Vagina (tissue), 2 donors: ENCODE measurements around the gene CUX1. TPM values are rescaled to one million over a fixed set of nuclear protein-coding genes. Genes with fewer than 3 reads are reported as not detected.
"Not testable (repeated sequence)": the region's sequence is repeated elsewhere in the genome, so short reads cannot be mapped to it uniquely, and the experiment has no call there.

Experiments used
- DNase-seq, 2 donors: peaks; one replicate each; pipeline ENCODE4 v3.0.0-alpha.2; 2017; ENCODE audit errors: extremely low spot score in 2 of 2
- H3K27ac ChIP-seq: fragments of 200-600 bp; sonication (generic); one replicate; pipeline ENCODE4 v1.5.1; 2019
- H3K27me3 ChIP-seq: fragments of 200-600 bp; sonication (generic); one replicate; pipeline ENCODE4 v1.5.1; 2019
- H3K36me3 ChIP-seq, 2 donors: fragments of 200-600 bp; sonication (generic); one replicate each; pipeline ENCODE4 v1.5.1; 2017 to 2019
- H3K4me1 ChIP-seq: fragments of 200-600 bp; sonication (generic); one replicate; pipeline ENCODE4 v1.5.1; 2019
- H3K4me3 ChIP-seq, 2 donors: fragments of 200-600 bp; sonication (generic); 1 replicate in 1 of 2; 2 replicates in 1 of 2; pipeline ENCODE4 v1.5.1; 2016 to 2019
- H3K9me3 ChIP-seq: fragments of 200-600 bp; sonication (generic); one replicate; pipeline ENCODE4 v1.5.1; 2019
- POLR2A ChIP-seq, 2 donors: fragments of 450-650 bp; IDR thresholded peaks; one replicate each; pipeline ENCODE4 v1.6.1; 2017; ENCODE audit warnings: antibody characterized with exemption in 2 of 2, mild to moderate bottlenecking in 2 of 2, moderate library complexity in 2 of 2
- POLR2AphosphoS5 ChIP-seq, 2 donors: sonication (generic); formaldehyde crosslinking; IDR thresholded peaks; one replicate each; pipeline ENCODE4 v1.9.0; 2017; ENCODE audit warnings: antibody characterized with exemption in 2 of 2, mild to moderate bottlenecking in 2 of 2, low read depth in 1 of 2; ENCODE audit not compliant: insufficient read depth in 1 of 2
- intact Hi-C: fragments of 100-400 bp; cut with DNase I; formaldehyde crosslinking; loops from one replicate; pipeline ENCODE4 v1.15.1; 2023
- total RNA-seq: library from RNA; depleted of rRNA; stranded (reverse); fragments of >200 nt; gene quantifications from one replicate; pipeline ENCODE4 v1.2.3, GENCODE V29; 2016
- TF ChIP-seq, protein P1 (sequence below), 3 experiments: fragments of 450-650 bp in 2 of 3; fragments of 200-600 bp in 1 of 3; sonication (generic) in 1 of 3; IDR thresholded peaks; one replicate each; pipeline ENCODE4 v1.5.1; 2017 to 2019; ENCODE audit warnings: antibody characterized with exemption in 3 of 3, mild to moderate bottlenecking in 2 of 3, moderate library complexity in 2 of 3

Gene CUX1
- total RNA-seq, 1 donor from 2014 or later, result 65.3 TPM

DNA sequence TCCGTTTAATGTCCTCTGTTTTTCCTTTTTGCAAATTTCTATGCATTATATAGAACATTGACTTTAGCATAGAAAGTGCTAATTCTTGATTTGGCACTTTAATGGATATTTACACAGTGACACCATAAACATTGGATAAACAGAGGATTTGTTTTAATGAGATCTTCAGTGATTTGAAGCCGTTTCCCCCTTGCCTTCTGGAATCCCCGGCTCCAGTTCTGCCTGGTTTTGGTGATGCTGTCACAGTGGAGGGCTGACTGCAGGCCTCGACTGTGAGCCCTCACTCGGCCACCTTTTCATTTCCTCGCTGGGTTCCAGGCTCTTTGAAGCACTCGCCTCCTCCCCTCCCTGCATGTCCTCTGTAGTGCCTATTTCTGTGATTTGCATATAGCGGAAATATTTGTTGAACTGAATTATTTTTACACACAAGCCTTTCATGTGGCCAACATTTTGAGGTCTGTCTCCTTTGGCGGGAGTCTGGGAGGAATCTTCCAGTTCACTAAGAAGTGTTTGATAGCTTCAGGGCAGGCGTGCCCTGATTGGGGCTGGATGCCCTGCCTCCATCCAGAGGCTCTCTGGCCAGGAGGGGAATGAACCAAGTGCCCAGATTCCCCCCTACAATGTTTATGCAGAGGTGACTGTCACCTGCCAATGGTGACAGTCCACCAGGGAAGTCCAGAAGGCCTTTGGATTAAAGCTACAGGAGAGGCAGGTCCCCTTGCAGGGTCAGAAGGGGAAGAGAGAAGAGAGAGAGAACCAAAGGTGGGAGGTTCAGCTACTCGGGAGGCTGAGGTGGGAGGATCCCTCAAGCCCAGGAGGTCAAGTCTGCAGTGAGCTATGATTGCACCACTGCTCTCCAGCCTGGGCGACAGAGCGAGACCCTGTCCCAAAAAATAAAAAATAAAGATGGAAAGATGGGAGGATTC is 67.5 kb downstream of the CUX1 start:
- no peaks in the 10 kb centered on the region for H3K27me3 ChIP-seq
- no peak overlapping the region for H3K27ac ChIP-seq
- no peak for DNase-seq
- TF ChIP-seq POLR2AphosphoS5 (IDR thresholded peaks at IDR 0.05; ENCODE audit: insufficient read depth in 1 of 2, low read depth in 1 of 2), result no peak
- TF ChIP-seq POLR2A (IDR thresholded peaks at IDR 0.05), result no peak
- TF ChIP-seq, protein P1, sequence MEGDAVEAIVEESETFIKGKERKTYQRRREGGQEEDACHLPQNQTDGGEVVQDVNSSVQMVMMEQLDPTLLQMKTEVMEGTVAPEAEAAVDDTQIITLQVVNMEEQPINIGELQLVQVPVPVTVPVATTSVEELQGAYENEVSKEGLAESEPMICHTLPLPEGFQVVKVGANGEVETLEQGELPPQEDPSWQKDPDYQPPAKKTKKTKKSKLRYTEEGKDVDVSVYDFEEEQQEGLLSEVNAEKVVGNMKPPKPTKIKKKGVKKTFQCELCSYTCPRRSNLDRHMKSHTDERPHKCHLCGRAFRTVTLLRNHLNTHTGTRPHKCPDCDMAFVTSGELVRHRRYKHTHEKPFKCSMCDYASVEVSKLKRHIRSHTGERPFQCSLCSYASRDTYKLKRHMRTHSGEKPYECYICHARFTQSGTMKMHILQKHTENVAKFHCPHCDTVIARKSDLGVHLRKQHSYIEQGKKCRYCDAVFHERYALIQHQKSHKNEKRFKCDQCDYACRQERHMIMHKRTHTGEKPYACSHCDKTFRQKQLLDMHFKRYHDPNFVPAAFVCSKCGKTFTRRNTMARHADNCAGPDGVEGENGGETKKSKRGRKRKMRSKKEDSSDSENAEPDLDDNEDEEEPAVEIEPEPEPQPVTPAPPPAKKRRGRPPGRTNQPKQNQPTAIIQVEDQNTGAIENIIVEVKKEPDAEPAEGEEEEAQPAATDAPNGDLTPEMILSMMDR (IDR thresholded peaks at IDR 0.05), result no peak
- H3K4me3 ChIP-seq, result no peak overlapping the region
- intact Hi-C loops, result no loop called here
- H3K36me3 ChIP-seq, result no peaks in the 10 kb centered on the region
- no peaks in the 10 kb centered on the region for H3K9me3 ChIP-seq
- peaks cover 42% of the 10 kb centered on the region for H3K4me1 ChIP-seq

DNA sequence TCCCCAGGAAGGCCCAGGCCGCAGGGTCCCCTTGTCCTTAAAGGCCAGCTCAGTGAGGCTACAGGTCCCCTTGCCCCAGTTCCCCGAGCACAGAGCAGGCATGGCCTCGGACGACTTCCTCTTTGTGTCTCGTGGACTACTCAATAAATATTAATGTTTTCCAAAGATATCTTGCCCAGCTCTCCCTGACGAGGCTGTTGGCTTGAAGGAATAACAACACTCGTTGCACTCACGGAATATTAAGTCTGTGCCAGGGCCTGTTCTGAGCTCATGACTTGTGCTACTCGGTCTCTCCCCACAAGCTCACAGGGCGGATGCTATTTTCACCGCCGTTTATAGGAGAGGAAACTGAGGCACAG is 68.2 kb downstream of the CUX1 start:
- no peaks in the 10 kb centered on the region for H3K27me3 ChIP-seq
- no peak for DNase-seq
- no peaks in the 10 kb centered on the region for H3K36me3 ChIP-seq
- TF ChIP-seq, protein P1 (IDR thresholded peaks at IDR 0.05), result no peak
- TF ChIP-seq POLR2A (IDR thresholded peaks at IDR 0.05) (no peak), POLR2AphosphoS5 (IDR thresholded peaks at IDR 0.05; ENCODE audit: insufficient read depth in 1 of 2, low read depth in 1 of 2) (no peak)
- H3K27ac ChIP-seq, result no peak overlapping the region
- intact Hi-C loops, result no loop called here
- no peaks in the 10 kb centered on the region for H3K9me3 ChIP-seq
- peaks cover 36% of the 10 kb centered on the region for H3K4me1 ChIP-seq
- no peak overlapping the region for H3K4me3 ChIP-seq

DNA sequence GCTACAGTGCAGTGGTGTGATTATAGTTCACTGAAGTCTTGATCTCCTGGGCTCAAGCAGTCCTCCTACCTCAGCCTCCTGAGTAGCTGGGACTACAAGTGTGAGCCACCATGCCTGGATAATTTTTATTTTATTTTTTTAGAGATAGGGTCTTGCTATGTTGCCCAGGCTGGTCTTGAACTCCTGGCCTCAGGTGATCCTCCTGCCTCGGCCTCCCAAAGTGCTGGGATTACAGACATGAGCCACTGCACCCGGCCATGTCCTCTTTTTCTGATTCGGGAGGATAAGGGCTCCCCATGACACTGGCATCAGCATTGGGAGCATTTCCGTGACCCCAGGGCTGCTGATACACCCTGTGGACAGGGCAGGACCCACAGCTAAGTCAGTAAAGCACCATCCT is 69.9 kb downstream of the CUX1 start:
- H3K27me3 ChIP-seq, H3K36me3 ChIP-seq, intact Hi-C loops, H3K4me3 ChIP-seq, H3K9me3 ChIP-seq, DNase-seq, H3K27ac ChIP-seq: not testable (repeated sequence)
- peaks cover 19% of the 10 kb centered on the region for H3K4me1 ChIP-seq

DNA sequence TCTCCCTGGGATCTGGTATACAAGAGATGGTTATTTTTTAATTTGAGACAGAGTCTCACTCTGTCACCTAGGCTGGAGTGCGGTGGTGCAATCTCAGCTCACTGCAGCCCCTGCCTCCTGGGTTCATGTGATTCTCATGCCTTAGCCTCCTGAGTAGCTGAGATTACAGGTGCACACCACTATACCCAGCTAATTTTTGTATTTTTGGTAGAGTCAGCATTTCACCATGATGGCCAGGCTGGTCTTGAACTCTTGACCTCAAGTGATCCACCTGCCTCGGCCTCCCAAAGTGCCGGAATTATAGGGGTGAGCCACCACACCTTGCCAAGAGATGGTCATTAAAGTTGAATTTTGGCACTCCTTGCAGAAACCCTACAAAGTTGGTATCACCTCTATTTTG is 71.1 kb downstream of the CUX1 start:
- H3K27me3 ChIP-seq, intact Hi-C loops, DNase-seq, H3K4me3 ChIP-seq, H3K27ac ChIP-seq, H3K36me3 ChIP-seq, H3K9me3 ChIP-seq: not testable (repeated sequence)
- H3K4me1 ChIP-seq, result peaks cover 10% of the 10 kb centered on the region

DNA sequence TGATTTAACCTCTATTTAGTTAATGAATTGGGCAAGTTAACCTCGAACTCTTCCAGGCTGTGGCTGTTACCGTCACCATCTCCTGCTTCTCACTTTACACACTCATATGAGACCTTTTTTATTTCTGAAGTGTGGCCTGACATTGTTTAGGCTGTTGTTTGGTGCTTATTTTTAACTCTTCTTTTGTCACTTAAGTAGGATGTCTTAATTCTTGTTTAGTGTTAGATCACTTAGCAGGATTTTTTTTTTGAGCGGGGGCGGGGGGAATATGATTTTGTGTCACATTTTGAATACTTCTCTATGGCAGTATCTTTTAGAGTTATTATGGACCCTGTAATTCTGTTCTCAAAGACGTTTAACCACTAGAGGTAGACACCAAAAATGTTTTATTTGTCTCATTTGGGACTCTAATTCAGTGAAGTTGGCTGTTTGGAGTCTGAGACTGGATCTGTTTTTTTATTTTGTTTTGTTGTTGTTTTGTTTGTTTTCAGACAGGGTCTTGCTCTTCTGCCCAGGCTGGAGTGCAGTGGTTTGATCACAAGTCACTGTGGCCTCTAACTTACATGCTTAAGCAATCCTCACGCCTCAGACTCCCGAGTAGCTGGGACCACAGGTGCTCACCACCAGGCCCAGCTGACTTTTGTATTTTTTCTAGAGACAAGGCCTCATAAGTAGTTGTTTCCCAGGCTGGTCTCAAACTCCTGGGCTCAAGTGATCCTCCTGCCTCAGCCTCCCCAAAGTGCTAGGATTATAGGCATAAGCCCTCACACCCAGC is 73.5 kb downstream of the CUX1 start:
- intact Hi-C loops, result no loop called here
- no peak overlapping the region for H3K27ac ChIP-seq
- H3K4me1 ChIP-seq, result peaks cover under 1% of the 10 kb centered on the region
- TF ChIP-seq, protein P1 (IDR thresholded peaks at IDR 0.05), result no peak
- TF ChIP-seq POLR2AphosphoS5 (IDR thresholded peaks at IDR 0.05; ENCODE audit: insufficient read depth in 1 of 2, low read depth in 1 of 2), result no peak
- no peak for TF ChIP-seq POLR2A (IDR thresholded peaks at IDR 0.05)
- H3K9me3 ChIP-seq, result no peaks in the 10 kb centered on the region
- H3K4me3 ChIP-seq, result no peak overlapping the region
- H3K36me3 ChIP-seq, result no peaks in the 10 kb centered on the region
- no peak for DNase-seq
- no peaks in the 10 kb centered on the region for H3K27me3 ChIP-seq
